IMR-90 (cell line): ENCODE data around the gene ACIN1. TPM values are rescaled to one million over a fixed set of nuclear protein-coding genes. Genes with fewer than 3 reads are reported as not detected.

Experiments
- ATAC-seq: fragments of 200-7000 bp; cut with Tn5 transposase; 2 replicates; pipeline ENCODE4 v1.9.1; 2020; ENCODE audit warnings: low read depth, mild to moderate bottlenecking, moderate library complexity
- BruUV-seq: library from RNA; stranded (reverse); fragments of 400-500 nt; replicated peaks from 2 replicates; lab custom pipeline; 2021; lab: Mats Ljungman, UMichigan
- CTCF ChIA-PET: fragments of 300-600 bp; formaldehyde crosslinking; extraction: SDS; loops from one replicate; lab custom pipeline; 2021; ENCODE audit warnings: antibody characterized with exemption; lab: Yijun Ruan, JAX
- POLR2A ChIA-PET: fragments of 300-600 bp; sonication (Branson Sonifier 250); formaldehyde crosslinking; loops from one replicate; lab custom pipeline; 2022; ENCODE audit warnings: antibody characterized with exemption; ENCODE audit not compliant: unreplicated experiment; lab: Charles Lee
- DNase-seq: peaks from one replicate; pipeline ENCODE4 v3.0.0; 2013
- H2AFZ ChIP-seq: replicated peaks from 2 replicates; pipeline ENCODE3; 2013; ENCODE audit warnings: low read length, mild to moderate bottlenecking; ENCODE audit not compliant: poor library complexity
- H2AK5ac ChIP-seq: 2 replicates; pipeline ENCODE4 v1.6.1; 2013; ENCODE audit warnings: low read depth, low read length, inconsistent platforms
- H2AK9ac ChIP-seq: replicated peaks from 2 replicates; pipeline ENCODE3; 2013; ENCODE audit warnings: mild to moderate bottlenecking, low read depth, low read length, moderate library complexity; ENCODE audit not compliant: poor library complexity
- H2BK120ac ChIP-seq: 2 replicates; pipeline ENCODE4 v1.6.1; 2013; ENCODE audit warnings: low read depth, low read length, inconsistent platforms
- H2BK15ac ChIP-seq: 3 replicates; pipeline ENCODE4 v1.6.1; 2013; ENCODE audit warnings: low read depth, low read length, inconsistent platforms
- H2BK20ac ChIP-seq: 2 replicates; pipeline ENCODE4 v1.6.1; 2013; ENCODE audit warnings: low read depth, mild to moderate bottlenecking, inconsistent platforms, low read length, moderate library complexity
- H2BK5ac ChIP-seq: 2 replicates; pipeline ENCODE4 v1.6.1; 2013; ENCODE audit warnings: mild to moderate bottlenecking, low read depth, low read length, inconsistent platforms; ENCODE audit not compliant: poor library complexity, severe bottlenecking
- H3K14ac ChIP-seq: replicated peaks from 2 replicates; pipeline ENCODE4 v1.6.1; 2013; ENCODE audit warnings: low read depth, low read length, inconsistent platforms
- H3K18ac ChIP-seq: 2 replicates; pipeline ENCODE4 v1.6.1; 2013; ENCODE audit warnings: low read depth, low read length, control low read depth
- H3K23ac ChIP-seq: 2 replicates; pipeline ENCODE4 v1.6.1; 2013; ENCODE audit warnings: low read depth, low read length, inconsistent platforms
- H3K27ac ChIP-seq: 2 replicates; pipeline ENCODE4 v1.5.1; 2013; ENCODE audit warnings: mild to moderate bottlenecking, control low read depth, low read length; ENCODE audit not compliant: insufficient read depth
- H3K27me3 ChIP-seq: 2 replicates; pipeline ENCODE4 v1.6.1; 2013; ENCODE audit warnings: low read length; ENCODE audit not compliant: control insufficient read depth, insufficient read depth
- H3K36me3 ChIP-seq: 2 replicates; pipeline ENCODE4 v1.6.1; 2013; ENCODE audit warnings: low read length, mixed read lengths; ENCODE audit not compliant: control insufficient read depth, insufficient read depth
- H3K4ac ChIP-seq: 2 replicates; pipeline ENCODE4 v1.6.1; 2013; ENCODE audit warnings: low read depth, low read length, inconsistent platforms
- H3K4me1 ChIP-seq: 2 replicates; pipeline ENCODE4 v1.6.1; 2013; ENCODE audit warnings: low read length, mixed read lengths; ENCODE audit not compliant: control insufficient read depth, insufficient read depth
- H3K4me2 ChIP-seq: 2 replicates; pipeline ENCODE4 v1.6.1; 2013; ENCODE audit warnings: low read depth, mild to moderate bottlenecking, control low read depth, low read length, moderate library complexity
- H3K4me3 ChIP-seq: 2 replicates; pipeline ENCODE4 v1.5.1; 2013; ENCODE audit warnings: low read depth, mild to moderate bottlenecking, control low read depth, low read length, moderate library complexity; ENCODE audit not compliant: insufficient read depth
- H3K56ac ChIP-seq: 2 replicates; pipeline ENCODE4 v1.6.1; 2013; ENCODE audit warnings: low read length, inconsistent platforms; ENCODE audit not compliant: insufficient read depth; ENCODE audit errors: extremely low read depth
- H3K79me1 ChIP-seq, 2 experiments: 2 replicates each; pipeline ENCODE4 v1.6.1; 2013; ENCODE audit warnings: low read length in 2 of 2, inconsistent platforms in 1 of 2, low read depth in 1 of 2
- H3K9ac ChIP-seq: 2 replicates; pipeline ENCODE4 v1.6.1; 2013; ENCODE audit warnings: low read depth, low read length, control low read depth
- H3K9me1 ChIP-seq: 2 replicates; pipeline ENCODE4 v1.6.1; 2013; ENCODE audit warnings: low read length, inconsistent platforms; ENCODE audit not compliant: insufficient read depth
- H3K9me3 ChIP-seq: 2 replicates; pipeline ENCODE4 v1.6.1; 2013; ENCODE audit warnings: low read length; ENCODE audit not compliant: control insufficient read depth, insufficient read depth
- H4K20me1 ChIP-seq: 2 replicates; pipeline ENCODE4 v1.6.1; 2013; ENCODE audit warnings: low read length, inconsistent platforms; ENCODE audit not compliant: insufficient read depth
- H4K5ac ChIP-seq: 2 replicates; pipeline ENCODE4 v1.6.1; 2013; ENCODE audit warnings: mild to moderate bottlenecking, low read depth, low read length, control low read depth
- H4K8ac ChIP-seq, 2 experiments: 2 replicates each; pipeline ENCODE4 v1.6.1; 2013; ENCODE audit warnings: low read depth in 2 of 2, low read length in 2 of 2, control low read depth in 1 of 2, inconsistent platforms in 1 of 2
- H4K91ac ChIP-seq: 2 replicates; pipeline ENCODE4 v1.6.1; 2013; ENCODE audit warnings: low read depth, low read length, inconsistent platforms; ENCODE audit not compliant: insufficient read depth
- BHLHE40 ChIP-seq: fragments of 150-350 bp; IDR thresholded peaks from 2 replicates; pipeline ENCODE4 v1.6.1; 2016; ENCODE audit warnings: mild to moderate bottlenecking, low read depth, low read length
- CEBPB ChIP-seq: IDR thresholded peaks from 2 replicates; pipeline ENCODE4 v1.6.1; 2012; ENCODE audit warnings: low read depth, low read length, improper control_type of control experiment
- CHD1 ChIP-seq: IDR thresholded peaks from 2 replicates; pipeline ENCODE4 v1.6.1; 2012; ENCODE audit warnings: low read depth, low read length, improper control_type of control experiment
- CTCF ChIP-seq: conservative IDR thresholded peaks from 2 replicates; pipeline ENCODE4 v1.5.1; 2012; ENCODE audit warnings: mild to moderate bottlenecking, low read depth, low read length, improper control_type of control experiment
- ELK1 ChIP-seq: fragments of 150-350 bp; IDR thresholded peaks from 2 replicates; pipeline ENCODE4 v1.6.1; 2016; ENCODE audit warnings: low read depth, mild to moderate bottlenecking, low read length, moderate library complexity, borderline replicate concordance
- MAFK ChIP-seq: IDR thresholded peaks from 2 replicates; pipeline ENCODE4 v1.6.1; 2012; ENCODE audit warnings: low read depth, low read length, improper control_type of control experiment
- MAZ ChIP-seq: IDR thresholded peaks from 2 replicates; pipeline ENCODE4 v1.6.1; 2012; ENCODE audit warnings: low read depth, mild to moderate bottlenecking, low read length, improper control_type of control experiment, moderate library complexity, borderline replicate concordance
- NFE2L2 ChIP-seq: fragments of 150-350 bp; IDR thresholded peaks from 2 replicates; pipeline ENCODE4 v1.6.1; 2016; ENCODE audit warnings: low read depth, mild to moderate bottlenecking, low read length
- POLR2A ChIP-seq: IDR thresholded peaks from 2 replicates; pipeline ENCODE4 v1.6.1; 2012; ENCODE audit warnings: mild to moderate bottlenecking, low read depth, low read length
- RAD21 ChIP-seq: IDR thresholded peaks from 2 replicates; pipeline ENCODE4 v1.6.1; 2012; ENCODE audit warnings: low read length, improper control_type of control experiment
- RFX5 ChIP-seq: IDR thresholded peaks from 2 replicates; pipeline ENCODE4 v1.8.0; 2012; ENCODE audit warnings: low read depth, mild to moderate bottlenecking, low read length, moderate library complexity
- WGBS, 2 experiments: methylation state at CpG; one replicate each; pipeline versions ENCODE4 v1.1.5 to v1.1.7; 2013; ENCODE audit warnings: missing lambda C conversion rate in 2 of 2; ENCODE audit not compliant: insufficient read length in 1 of 2; ENCODE audit errors: extremely low coverage in 2 of 2; 5-methylcytosine and 5-hydroxymethylcytosine counted together
- dilution Hi-C: fragments of 300-500 bp; cut with HindIII; formaldehyde crosslinking; loops from one replicate; pipeline ENCODE4 v1.14.3; 2018; ENCODE audit warnings: low sequenced_read_pairs; ENCODE audit not compliant: unreplicated experiment
- in situ Hi-C: fragments of 300-500 bp; cut with MboI; formaldehyde crosslinking; loops from 3 replicates; pipeline ENCODE4 v1.14.3; 2019; ENCODE audit warnings: low sequenced_read_pairs, inconsistent platforms, mixed read lengths
- intact Hi-C: fragments of 100-400 bp; cut with micrococcal nuclease; formaldehyde crosslinking; loops from 2 replicates; pipeline ENCODE4 v1.10.0; 2022
- polyA plus RNA-seq, 3 experiments: library from polyadenylated mRNA; depleted of rRNA; stranded (reverse); fragments of >200 nt; gene quantifications; 2 replicates each; pipeline ENCODE4 v1.2.3, GENCODE V29; 2012; ENCODE audit warnings: low replicate concordance in 1 of 3
- total RNA-seq: library from RNA; depleted of rRNA; stranded (reverse); fragments of >200 nt; gene quantifications from 2 replicates; pipeline ENCODE4 v1.2.3, GENCODE V29; 2012

Gene ACIN1
- total and polyA plus RNA-seq, 2 of the 4 experiments (the other 2 are of a cell fraction): 73.8 to 185 TPM

- Histone ChIP-seq H2AK5ac (no peak overlapping the region), H3K56ac (no peak overlapping the region), H3K27ac (no peak overlapping the region), H2BK15ac (no peak overlapping the region), H4K5ac (no peak overlapping the region), H3K14ac (no peak overlapping the region), H3K4me1 (no peaks in the 10 kb centered on the region), H2BK5ac (no peak overlapping the region), H3K18ac (no peak overlapping the region), H3K27me3 (peaks cover 34% of the 10 kb centered on the region), H3K9me3 (no peaks in the 10 kb centered on the region), H3K9me1 (no peaks in the 10 kb centered on the region), H3K36me3 (no peaks in the 10 kb centered on the region), H2AFZ (no peak overlapping the region), H3K9ac (no peak overlapping the region), H4K91ac (no peak overlapping the region), H2BK20ac (no peak overlapping the region), H3K23ac (no peak overlapping the region; the same call in 1 of the 2 replicates), H3K79me1 (no peaks in the 10 kb centered on the region), H3K4ac (no peak overlapping the region), H2BK120ac (no peak overlapping the region), H2AK9ac (peak overlapping the region; percentile 31), H3K4me3 (no peak overlapping the region), H4K20me1 (no peaks in the 10 kb centered on the region), H4K8ac (no peak overlapping the region), H3K4me2 (no peak overlapping the region)
- ChIA-PET CTCF (interaction anchor here (0.8 kb wide), 1 partner anchor 32 kb away, joined by 3 read pairs; no protein-coding TSS in a partner anchor), POLR2A (no interaction called here)
- TF ChIP-seq RAD21: no peak
- TF ChIP-seq MAFK: no peak
- no peak for TF ChIP-seq POLR2A
- no peak for TF ChIP-seq ELK1
- no peak for TF ChIP-seq CHD1
- TF ChIP-seq BHLHE40: no peak
- TF ChIP-seq MAZ: no peak
- TF ChIP-seq CEBPB: no peak
- no peak for TF ChIP-seq CTCF
- TF ChIP-seq NFE2L2: no peak
- no peak for TF ChIP-seq RFX5
- no TSS peak for BruUV-seq
- DNase-seq: no peak
- no peak for ATAC-seq
- in situ Hi-C loops: no loop called here
- WGBS, 2 experiments: 91% methylated on average over 10 of the region's 16 CpGs; no CpG with 5 or more reads in 1 of the 2 experiments
- dilution Hi-C loops: no loop called here
- intact Hi-C loops: no loop called here
These were observed 41.7 kb upstream of the ACIN1 start for GRCh38 chr14:23136566-23137133.
